H9 (cell line): ENCODE data around the gene ELOVL2. TPM values are rescaled to one million over a fixed set of nuclear protein-coding genes. Genes with fewer than 3 reads are reported as not detected.

ENCODE experiments used
- DNase-seq: peaks from one replicate; pipeline ENCODE4 v3.0.0-alpha.2; 2017
- H2AFZ ChIP-seq: one replicate; pipeline ENCODE4 v1.6.1; 2013; ENCODE audit warnings: mild to moderate bottlenecking, low read length, control low read depth, moderate library complexity
- H2AK5ac ChIP-seq: 2 replicates; pipeline ENCODE4 v1.6.1; 2013; ENCODE audit warnings: low read length, control low read depth, mixed read lengths; ENCODE audit not compliant: insufficient read length
- H2BK120ac ChIP-seq: one replicate; pipeline ENCODE4 v1.6.1; 2013; ENCODE audit warnings: low read depth, mild to moderate bottlenecking, low read length, control low read depth, inconsistent platforms; ENCODE audit not compliant: poor library complexity, severe bottlenecking
- H2BK12ac ChIP-seq: 2 replicates; pipeline ENCODE4 v1.6.1; 2013; ENCODE audit warnings: low read length, control low read depth, mixed read lengths, low read depth; ENCODE audit not compliant: insufficient read length
- H2BK15ac ChIP-seq: 2 replicates; pipeline ENCODE4 v1.6.1; 2013; ENCODE audit warnings: low read depth, low read length, control low read depth
- H2BK20ac ChIP-seq: one replicate; pipeline ENCODE4 v1.6.1; 2013; ENCODE audit warnings: low read depth, mild to moderate bottlenecking, low read length, control low read depth, inconsistent platforms; ENCODE audit not compliant: poor library complexity, severe bottlenecking
- H2BK5ac ChIP-seq: 2 replicates; pipeline ENCODE4 v1.6.1; 2013; ENCODE audit warnings: low read length, control low read depth, mixed read lengths; ENCODE audit not compliant: insufficient read length
- H3K14ac ChIP-seq: 2 replicates; pipeline ENCODE4 v1.6.1; 2013; ENCODE audit warnings: low read length, control low read depth; ENCODE audit not compliant: insufficient read depth
- H3K18ac ChIP-seq: 2 replicates; pipeline ENCODE4 v1.6.1; 2013; ENCODE audit warnings: low read depth, mild to moderate bottlenecking, mixed read lengths, low read length, control low read depth; ENCODE audit not compliant: insufficient read length
- H3K23ac ChIP-seq: 2 replicates; pipeline ENCODE4 v1.6.1; 2013; ENCODE audit warnings: low read length, control low read depth, mixed read lengths, low read depth; ENCODE audit not compliant: insufficient read length
- H3K23me2 ChIP-seq: 2 replicates; pipeline ENCODE4 v1.6.1; 2013; ENCODE audit warnings: low read depth, mild to moderate bottlenecking, mixed read lengths, low read length, control low read depth; ENCODE audit not compliant: insufficient read length, poor library complexity, severe bottlenecking
- H3K27ac ChIP-seq: 2 replicates; pipeline ENCODE4 v1.5.1; 2013; ENCODE audit warnings: low read length, control low read depth, mixed read lengths, low read depth; ENCODE audit not compliant: insufficient read length
- H3K27me3 ChIP-seq: 2 replicates; pipeline ENCODE4 v1.6.1; 2013; ENCODE audit warnings: low read length, control low read depth, inconsistent platforms; ENCODE audit not compliant: insufficient read depth
- H3K4ac ChIP-seq: 2 replicates; pipeline ENCODE4 v1.6.1; 2013; ENCODE audit warnings: low read depth, mild to moderate bottlenecking, control low read depth, inconsistent platforms, low read length, moderate library complexity
- H3K4me1 ChIP-seq: 2 replicates; pipeline ENCODE4 v1.6.1; 2013; ENCODE audit warnings: low read length, control low read depth, inconsistent platforms; ENCODE audit not compliant: insufficient read depth
- H3K4me2 ChIP-seq: 2 replicates; pipeline ENCODE4 v1.6.1; 2013; ENCODE audit warnings: low read length, control low read depth, mixed read lengths; ENCODE audit not compliant: insufficient read length, insufficient read depth
- H3K56ac ChIP-seq: 2 replicates; pipeline ENCODE4 v1.6.1; 2013; ENCODE audit warnings: low read depth, mild to moderate bottlenecking, mixed read lengths, low read length, control low read depth; ENCODE audit not compliant: insufficient read length
- H3K79me1 ChIP-seq: 2 replicates; pipeline ENCODE4 v1.6.1; 2013; ENCODE audit warnings: low read depth, mild to moderate bottlenecking, moderate library complexity, low read length, control low read depth, inconsistent platforms; ENCODE audit not compliant: insufficient read depth, poor library complexity, severe bottlenecking
- H3K79me2 ChIP-seq: 2 replicates; pipeline ENCODE4 v1.6.1; 2013; ENCODE audit warnings: low read length, control low read depth, inconsistent platforms; ENCODE audit not compliant: insufficient read depth
- H3K9ac ChIP-seq: 2 replicates; pipeline ENCODE4 v1.6.1; 2013; ENCODE audit warnings: low read length, control low read depth, mixed read lengths; ENCODE audit not compliant: insufficient read length; ENCODE audit errors: extremely low read depth
- H3K9me3 ChIP-seq: one replicate; pipeline ENCODE4 v1.6.1; 2013; ENCODE audit warnings: low read depth, low read length, inconsistent platforms; ENCODE audit not compliant: control insufficient read depth
- H3T11ph ChIP-seq: one replicate; pipeline ENCODE4 v1.6.1; 2013; ENCODE audit warnings: mild to moderate bottlenecking, low read length, control low read depth, inconsistent platforms
- H4K20me1 ChIP-seq: one replicate; pipeline ENCODE4 v1.6.1; 2013; ENCODE audit not compliant: control insufficient read depth, insufficient read length, insufficient read depth
- H4K5ac ChIP-seq: 2 replicates; pipeline ENCODE4 v1.6.1; 2013; ENCODE audit warnings: low read depth, mild to moderate bottlenecking, mixed read lengths, low read length, control low read depth; ENCODE audit not compliant: insufficient read length
- H4K8ac ChIP-seq: replicated peaks from 2 replicates; pipeline ENCODE4 v1.6.1; 2013; ENCODE audit warnings: low read length, control low read depth, mixed read lengths, low read depth; ENCODE audit not compliant: insufficient read length
- H4K91ac ChIP-seq: 2 replicates; pipeline ENCODE4 v1.6.1; 2013; ENCODE audit warnings: low read depth, mild to moderate bottlenecking, moderate library complexity, mixed read lengths, low read length, control low read depth; ENCODE audit not compliant: insufficient read length
- H3K27ac Mint-ChIP-seq, 3 experiments: 2 replicates in 2 of 3; 3 replicates in 1 of 3; pipeline ENCODE4 v1.8.0; 2020 to 2021; ENCODE audit warnings: mixed read lengths in 3 of 3, mild to moderate bottlenecking in 1 of 3, moderate library complexity in 1 of 3
- H3K27me3 Mint-ChIP-seq: 2 replicates; pipeline ENCODE4 v1.8.0; 2021; ENCODE audit warnings: low read depth, mild to moderate bottlenecking, moderate library complexity, mixed read lengths
- H3K36me3 Mint-ChIP-seq, 3 experiments: 2 replicates in 2 of 3; 3 replicates in 1 of 3; pipeline ENCODE4 v1.8.0; 2020 to 2021; ENCODE audit warnings: low read depth in 3 of 3, mixed read lengths in 3 of 3; ENCODE audit not compliant: insufficient read depth in 1 of 3
- H3K4me1 Mint-ChIP-seq, 2 experiments: 2 replicates each; pipeline ENCODE4 v1.8.0; 2020; ENCODE audit warnings: mixed read lengths in 2 of 2
- H3K4me3 Mint-ChIP-seq, 2 experiments: 2 replicates in 1 of 2; 3 replicates in 1 of 2; pipeline ENCODE4 v1.8.0; 2020 to 2021; ENCODE audit warnings: mild to moderate bottlenecking in 2 of 2, mixed read lengths in 2 of 2, moderate library complexity in 1 of 2
- H3K9me3 Mint-ChIP-seq, 2 experiments: 2 replicates in 1 of 2; 3 replicates in 1 of 2; pipeline ENCODE4 v1.8.0; 2020; ENCODE audit warnings: mild to moderate bottlenecking in 2 of 2, mixed read lengths in 2 of 2, moderate library complexity in 1 of 2
- total RNA-seq: library from RNA; stranded (reverse); gene quantifications from 2 replicates; pipeline ENCODE4 v1.2.1, GENCODE V29; 2021
- TF ChIP-seq, protein P1 (sequence below): fragments of 200-600 bp; sonication (generic); conservative IDR thresholded peaks from 3 replicates; pipeline ENCODE4 v1.8.0; 2021; ENCODE audit warnings: antibody characterized with exemption, mild to moderate bottlenecking

Gene ELOVL2
- total RNA-seq, 1 experiment from 2014 or later = 0.57 TPM

DNA sequence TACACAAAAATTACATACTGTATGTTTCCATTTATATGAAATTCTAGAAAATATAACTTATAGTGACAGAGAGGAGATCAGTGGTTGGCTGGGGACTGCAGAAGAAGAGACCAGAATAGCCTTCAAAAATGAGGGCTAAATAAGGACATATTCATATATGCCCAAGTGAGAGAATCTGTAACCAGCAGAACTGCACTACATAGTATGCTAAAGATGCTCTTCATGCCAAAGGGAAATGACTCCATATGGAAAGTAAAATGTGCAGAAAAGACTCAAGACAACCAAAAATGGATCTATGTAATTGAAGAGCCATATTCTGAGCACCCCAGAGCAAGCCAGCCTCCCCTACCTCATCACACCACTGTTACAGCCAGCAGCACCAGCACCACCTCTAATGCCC, 29.0 kb downstream of the ELOVL2 start:
- no peak overlapping the region for H3K14ac ChIP-seq
- H3T11ph ChIP-seq = no peak overlapping the region
- no peak overlapping the region for H3K9ac ChIP-seq
- H3K4me1 Mint-ChIP-seq = peaks cover 7 to 10% of the 10 kb centered on the region in 2 experiments
- H4K91ac ChIP-seq = no peak overlapping the region
- H3K27me3 Mint-ChIP-seq = peaks cover 4% of the 10 kb centered on the region
- no peak overlapping the region for H3K4me3 Mint-ChIP-seq
- no peak overlapping the region for H2BK12ac ChIP-seq
- H4K8ac ChIP-seq = no peak overlapping the region
- no peaks in the 10 kb centered on the region for H3K9me3 Mint-ChIP-seq
- H3K56ac ChIP-seq = no peak overlapping the region
- H3K27ac Mint-ChIP-seq = no peak overlapping the region
- no peaks in the 10 kb centered on the region; the same call in 1 of the 2 replicates for H3K4me1 ChIP-seq
- no peak overlapping the region for H3K4me2 ChIP-seq
- no peaks in the 10 kb centered on the region for H3K36me3 Mint-ChIP-seq
- no peaks in the 10 kb centered on the region for H3K79me2 ChIP-seq
- no peak overlapping the region for H2AK5ac ChIP-seq
- H3K18ac ChIP-seq = no peak overlapping the region
- H2AFZ ChIP-seq = no peak overlapping the region
- no peak overlapping the region for H3K4ac ChIP-seq
- H2BK120ac ChIP-seq = no peak overlapping the region
- no peak overlapping the region for H2BK5ac ChIP-seq
- no peak overlapping the region for H4K5ac ChIP-seq
- no peaks in the 10 kb centered on the region for H4K20me1 ChIP-seq
- no peaks in the 10 kb centered on the region for H3K9me3 ChIP-seq
- H3K23ac ChIP-seq = no peak overlapping the region
- H3K23me2 ChIP-seq = no peaks in the 10 kb centered on the region
- H3K79me1 ChIP-seq = no peaks in the 10 kb centered on the region
- TF ChIP-seq, protein P1, sequence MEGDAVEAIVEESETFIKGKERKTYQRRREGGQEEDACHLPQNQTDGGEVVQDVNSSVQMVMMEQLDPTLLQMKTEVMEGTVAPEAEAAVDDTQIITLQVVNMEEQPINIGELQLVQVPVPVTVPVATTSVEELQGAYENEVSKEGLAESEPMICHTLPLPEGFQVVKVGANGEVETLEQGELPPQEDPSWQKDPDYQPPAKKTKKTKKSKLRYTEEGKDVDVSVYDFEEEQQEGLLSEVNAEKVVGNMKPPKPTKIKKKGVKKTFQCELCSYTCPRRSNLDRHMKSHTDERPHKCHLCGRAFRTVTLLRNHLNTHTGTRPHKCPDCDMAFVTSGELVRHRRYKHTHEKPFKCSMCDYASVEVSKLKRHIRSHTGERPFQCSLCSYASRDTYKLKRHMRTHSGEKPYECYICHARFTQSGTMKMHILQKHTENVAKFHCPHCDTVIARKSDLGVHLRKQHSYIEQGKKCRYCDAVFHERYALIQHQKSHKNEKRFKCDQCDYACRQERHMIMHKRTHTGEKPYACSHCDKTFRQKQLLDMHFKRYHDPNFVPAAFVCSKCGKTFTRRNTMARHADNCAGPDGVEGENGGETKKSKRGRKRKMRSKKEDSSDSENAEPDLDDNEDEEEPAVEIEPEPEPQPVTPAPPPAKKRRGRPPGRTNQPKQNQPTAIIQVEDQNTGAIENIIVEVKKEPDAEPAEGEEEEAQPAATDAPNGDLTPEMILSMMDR = no peak
- H2BK15ac ChIP-seq = no peak overlapping the region
- H3K27ac ChIP-seq = no peak overlapping the region
- H3K27me3 ChIP-seq = no peaks in the 10 kb centered on the region
- H2BK20ac ChIP-seq = no peak overlapping the region
- no peak for DNase-seq
